Measurements from ENCODE around the gene RLN3. TPM values are rescaled to one million over a fixed set of nuclear protein-coding genes. Genes with fewer than 3 reads are reported as not detected.

RLN3 gene
- total RNA-seq, 1 donor from 2014 or later = not detected

DNA sequence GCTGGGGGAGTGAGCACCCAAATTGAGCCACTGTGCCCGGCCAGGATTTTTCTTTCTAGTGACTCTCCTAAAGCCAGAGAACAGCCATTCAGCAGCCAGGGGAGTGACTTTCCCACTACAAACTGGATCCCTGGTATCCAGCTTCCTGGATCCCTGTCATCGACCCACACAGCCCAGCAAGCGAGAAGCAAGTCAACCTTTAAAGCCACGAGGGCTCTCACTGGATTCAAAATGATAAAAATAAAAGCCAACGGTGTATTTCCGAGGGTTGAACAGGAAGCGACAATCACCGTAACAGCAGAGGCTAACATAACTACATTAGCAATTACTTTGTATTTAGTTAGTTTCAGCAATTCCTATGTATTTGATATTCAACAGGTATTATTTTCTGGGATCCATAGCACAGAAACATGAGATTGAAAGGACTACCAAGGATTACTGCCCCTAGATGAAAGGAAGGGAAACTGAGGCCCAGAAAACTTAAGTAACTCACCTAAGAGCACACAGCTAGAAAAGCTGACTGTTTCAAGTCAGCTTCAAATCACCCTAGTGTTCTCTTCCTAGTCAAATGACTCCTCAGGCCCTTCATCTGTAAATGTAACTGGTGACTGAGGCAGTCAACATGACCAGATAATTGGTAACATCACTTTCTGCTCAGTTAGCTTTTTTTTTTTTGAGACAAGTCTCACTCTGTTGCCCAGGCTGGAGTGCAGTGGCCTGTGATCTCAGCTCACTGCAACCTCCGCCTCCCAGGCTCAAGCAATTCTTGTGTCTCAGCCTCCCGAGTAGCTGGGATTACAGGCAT, 24.5 kb upstream of the RLN3 start:
- DNase-seq (ENCODE audit: low spot score) = no peak
- H3K4me3 Mint-ChIP-seq (ENCODE audit: unreplicated experiment) = no peak overlapping the region
- TF ChIP-seq, protein P1, sequence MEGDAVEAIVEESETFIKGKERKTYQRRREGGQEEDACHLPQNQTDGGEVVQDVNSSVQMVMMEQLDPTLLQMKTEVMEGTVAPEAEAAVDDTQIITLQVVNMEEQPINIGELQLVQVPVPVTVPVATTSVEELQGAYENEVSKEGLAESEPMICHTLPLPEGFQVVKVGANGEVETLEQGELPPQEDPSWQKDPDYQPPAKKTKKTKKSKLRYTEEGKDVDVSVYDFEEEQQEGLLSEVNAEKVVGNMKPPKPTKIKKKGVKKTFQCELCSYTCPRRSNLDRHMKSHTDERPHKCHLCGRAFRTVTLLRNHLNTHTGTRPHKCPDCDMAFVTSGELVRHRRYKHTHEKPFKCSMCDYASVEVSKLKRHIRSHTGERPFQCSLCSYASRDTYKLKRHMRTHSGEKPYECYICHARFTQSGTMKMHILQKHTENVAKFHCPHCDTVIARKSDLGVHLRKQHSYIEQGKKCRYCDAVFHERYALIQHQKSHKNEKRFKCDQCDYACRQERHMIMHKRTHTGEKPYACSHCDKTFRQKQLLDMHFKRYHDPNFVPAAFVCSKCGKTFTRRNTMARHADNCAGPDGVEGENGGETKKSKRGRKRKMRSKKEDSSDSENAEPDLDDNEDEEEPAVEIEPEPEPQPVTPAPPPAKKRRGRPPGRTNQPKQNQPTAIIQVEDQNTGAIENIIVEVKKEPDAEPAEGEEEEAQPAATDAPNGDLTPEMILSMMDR (IDR thresholded peaks at IDR 0.05; ENCODE audit: unreplicated experiment) = no peak
- peaks cover 12% of the 10 kb centered on the region for H3K36me3 Mint-ChIP-seq (ENCODE audit: low read depth, unreplicated experiment)
- H3K4me1 Mint-ChIP-seq (ENCODE audit: unreplicated experiment) = peaks cover 5% of the 10 kb centered on the region
- peaks cover 22% of the 10 kb centered on the region for H3K27me3 Mint-ChIP-seq (ENCODE audit: unreplicated experiment)
- no peak overlapping the region for H3K27ac Mint-ChIP-seq (ENCODE audit: unreplicated experiment)
- H3K9me3 Mint-ChIP-seq (ENCODE audit: unreplicated experiment) = no peaks in the 10 kb centered on the region

DNA sequence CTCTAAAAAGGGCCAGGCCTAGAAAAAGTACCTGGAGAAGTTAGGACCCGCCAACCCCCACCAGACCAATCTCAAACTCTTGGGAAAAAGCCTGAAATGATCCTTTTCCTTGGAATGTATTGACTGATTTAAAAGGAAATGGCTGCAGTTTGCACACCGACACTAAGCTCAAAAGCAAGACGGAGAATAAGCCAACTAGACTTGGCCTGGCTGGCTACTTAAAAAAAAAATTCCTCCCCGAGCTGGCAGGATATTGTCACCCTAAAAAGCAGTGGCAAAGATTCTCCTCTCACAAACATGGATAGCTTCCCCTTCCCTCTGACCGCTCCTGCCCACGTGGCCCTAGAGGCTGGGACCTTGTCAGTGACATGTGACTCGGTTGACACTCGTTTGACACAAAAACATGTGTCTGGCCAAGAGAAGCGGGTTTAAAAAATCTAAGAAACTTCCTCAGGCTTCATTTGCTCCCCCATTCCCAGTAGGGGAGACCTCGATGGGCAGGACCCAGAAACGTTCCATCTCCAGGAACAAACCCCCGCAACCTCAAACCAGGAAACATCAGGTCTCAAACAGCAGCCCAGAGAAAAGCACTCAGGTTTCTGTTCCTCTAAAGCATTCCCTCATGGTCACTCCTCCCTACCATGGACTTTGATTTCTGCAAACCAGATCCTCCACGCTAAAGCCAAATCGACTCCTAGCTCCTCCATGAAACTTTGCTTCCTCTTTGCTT, 23.2 kb upstream of the RLN3 start:
- Mint-ChIP-seq H3K4me3 (ENCODE audit: unreplicated experiment) (peak overlapping the region; percentile 88), H3K27ac (ENCODE audit: unreplicated experiment) (peak overlapping the region; percentile 89), H3K9me3 (ENCODE audit: unreplicated experiment) (no peaks in the 10 kb centered on the region), H3K4me1 (ENCODE audit: unreplicated experiment) (peaks cover 8% of the 10 kb centered on the region), H3K36me3 (ENCODE audit: low read depth, unreplicated experiment) (peaks cover 4% of the 10 kb centered on the region), H3K27me3 (ENCODE audit: unreplicated experiment) (peaks cover 24% of the 10 kb centered on the region)
- DNase-seq (ENCODE audit: low spot score) = no peak
- TF ChIP-seq, protein P1 (IDR thresholded peaks at IDR 0.05; ENCODE audit: unreplicated experiment) = no peak

DNA sequence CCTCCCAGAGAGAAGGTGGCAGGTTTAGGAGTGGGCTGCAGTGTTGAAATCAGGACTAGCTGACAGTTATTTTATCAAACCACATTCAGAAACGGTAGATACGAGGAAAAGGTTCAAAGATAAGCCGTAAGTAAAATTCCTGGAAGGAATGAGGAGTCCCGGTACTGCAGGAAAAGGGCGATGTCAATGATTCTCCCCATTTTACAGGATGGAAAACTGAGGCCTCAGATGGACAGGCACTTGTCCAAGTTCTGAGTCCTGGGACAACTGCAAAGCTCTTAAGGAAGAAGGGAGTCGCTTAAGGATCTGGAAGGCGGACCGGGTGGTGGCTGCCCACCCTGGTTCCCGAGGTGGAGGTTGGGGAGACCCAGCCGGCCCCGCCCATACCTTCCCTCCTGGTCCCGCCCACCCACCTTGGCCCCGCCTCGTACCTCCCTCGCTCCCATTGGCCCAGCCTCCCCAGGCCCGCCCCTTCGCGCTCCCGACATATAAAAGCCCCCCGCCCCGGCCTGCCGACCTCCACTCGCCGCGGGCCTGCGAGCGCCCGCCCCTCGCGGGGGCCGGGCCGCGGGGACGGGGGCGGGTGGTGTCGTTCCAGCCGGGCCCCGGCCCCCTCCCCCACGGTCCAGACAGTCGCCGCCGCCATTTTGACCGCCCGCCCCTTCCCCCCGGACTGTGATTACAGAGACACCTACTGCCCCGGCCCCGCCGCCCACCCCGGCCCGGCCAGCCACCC, 22.4 kb upstream of the RLN3 start:
- TF ChIP-seq, protein P1 (IDR thresholded peaks at IDR 0.05; ENCODE audit: unreplicated experiment) = no peak
- H3K36me3 Mint-ChIP-seq (ENCODE audit: low read depth, unreplicated experiment) = peaks cover 4% of the 10 kb centered on the region
- peak; percentile 96 for DNase-seq (ENCODE audit: low spot score)

DNA sequence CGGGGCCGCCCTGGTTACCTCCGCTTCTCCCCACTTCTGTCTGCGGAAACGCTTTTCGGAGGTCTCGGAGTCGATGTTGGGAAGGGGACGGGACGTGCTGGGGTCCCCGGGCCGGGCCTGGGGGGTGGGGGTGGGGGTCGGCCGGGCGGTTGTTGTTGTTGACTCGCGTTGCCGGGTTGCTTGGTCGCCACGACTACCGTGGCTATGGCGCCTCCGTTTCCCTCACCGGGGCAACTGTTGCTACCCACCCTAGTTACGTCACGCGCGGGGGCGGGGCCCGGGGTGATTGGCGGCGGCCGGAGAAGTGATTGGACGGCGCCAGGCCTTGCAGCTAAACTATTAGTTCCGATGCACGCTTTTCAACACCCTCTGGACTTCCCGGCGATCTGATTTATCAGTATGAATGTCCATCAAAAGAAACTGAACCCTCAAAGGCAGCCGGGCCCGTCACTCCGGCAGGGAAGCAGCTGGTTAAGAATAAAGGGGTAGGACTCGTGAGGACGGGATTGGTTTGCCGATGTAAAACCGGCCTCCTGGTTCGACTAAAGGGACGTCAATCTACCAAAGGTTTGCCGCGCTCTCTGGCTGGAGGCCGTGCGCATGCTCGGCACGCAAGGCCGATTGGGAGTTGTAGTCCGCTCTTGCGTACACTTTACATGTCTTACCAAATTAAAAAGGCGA, 21.7 kb upstream of the RLN3 start, which contains the start of gene RFX1:
Gene RFX1 (minus strand): TSS at position 236 of the 681 bp plus-strand sequence. CDS start 12,477 bp downstream, outside the sequence.
- peak; percentile 100 for DNase-seq (ENCODE audit: low spot score)
- Mint-ChIP-seq H3K9me3 (ENCODE audit: unreplicated experiment) (no peaks in the 10 kb centered on the region), H3K4me1 (ENCODE audit: unreplicated experiment) (peaks cover 8% of the 10 kb centered on the region), H3K27ac (ENCODE audit: unreplicated experiment) (peak within 1 kb of the TSS; percentile 100), H3K4me3 (ENCODE audit: unreplicated experiment) (peak within 1 kb of the TSS; percentile 95), H3K36me3 (ENCODE audit: low read depth, unreplicated experiment) (peaks cover 4% of the 10 kb centered on the region), H3K27me3 (ENCODE audit: unreplicated experiment) (peaks cover 20% of the 10 kb centered on the region)
- TF ChIP-seq, protein P1 (IDR thresholded peaks at IDR 0.05; ENCODE audit: unreplicated experiment) = no peak

More for the DNA sequence above, 22.4 kb upstream of the RLN3 start:
- Mint-ChIP-seq H3K9me3 (ENCODE audit: unreplicated experiment) (no peaks in the 10 kb centered on the region), H3K4me3 (ENCODE audit: unreplicated experiment) (peak overlapping the region; percentile 95), H3K27ac (ENCODE audit: unreplicated experiment) (peak overlapping the region; percentile 89), H3K4me1 (ENCODE audit: unreplicated experiment) (peaks cover 8% of the 10 kb centered on the region), H3K27me3 (ENCODE audit: unreplicated experiment) (peaks cover 21% of the 10 kb centered on the region)

All from endothelial cell (in vitro differentiated cells).